8988T (cell line): ENCODE data around the gene CERK.

ENCODE experiments used
- DNase-seq: peaks from one replicate; pipeline ENCODE4 v3.0.0; 2011

Gene CERK

DNA sequence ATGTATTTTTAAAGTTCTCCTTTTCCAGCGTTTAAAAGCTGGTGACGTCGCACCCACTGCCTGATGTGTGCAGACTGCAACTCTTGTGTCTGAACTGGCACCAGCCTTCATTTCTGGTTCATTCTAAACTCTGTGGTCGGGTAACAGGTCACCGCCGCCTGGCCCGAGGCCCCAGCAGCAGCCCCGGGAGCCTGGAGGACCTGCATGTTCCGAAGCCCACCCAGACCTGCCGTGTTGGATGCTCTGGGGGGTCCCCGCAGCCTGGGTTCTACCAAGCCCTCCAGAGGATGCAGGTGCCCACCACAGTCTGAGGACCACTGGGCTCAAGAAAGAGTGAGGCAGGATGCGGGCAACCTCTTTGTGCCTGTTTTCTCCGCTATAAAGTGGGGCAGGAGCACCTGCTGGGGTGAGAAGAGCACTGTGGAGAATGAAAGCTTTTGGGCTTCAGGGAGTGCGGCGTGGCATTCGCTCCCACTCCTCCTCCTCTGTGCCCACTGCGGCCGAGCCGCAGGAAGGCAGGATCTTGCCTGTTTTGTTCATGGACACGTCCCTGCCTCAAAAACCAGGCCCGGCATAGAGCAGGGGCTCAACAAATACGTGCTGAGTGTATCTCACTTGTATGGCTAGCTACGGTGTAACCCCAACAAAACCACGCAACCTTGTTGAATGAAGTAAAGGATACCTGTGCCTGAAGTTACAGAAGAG is 40.1 kb downstream of the CERK start:
- no peak for DNase-seq

DNA sequence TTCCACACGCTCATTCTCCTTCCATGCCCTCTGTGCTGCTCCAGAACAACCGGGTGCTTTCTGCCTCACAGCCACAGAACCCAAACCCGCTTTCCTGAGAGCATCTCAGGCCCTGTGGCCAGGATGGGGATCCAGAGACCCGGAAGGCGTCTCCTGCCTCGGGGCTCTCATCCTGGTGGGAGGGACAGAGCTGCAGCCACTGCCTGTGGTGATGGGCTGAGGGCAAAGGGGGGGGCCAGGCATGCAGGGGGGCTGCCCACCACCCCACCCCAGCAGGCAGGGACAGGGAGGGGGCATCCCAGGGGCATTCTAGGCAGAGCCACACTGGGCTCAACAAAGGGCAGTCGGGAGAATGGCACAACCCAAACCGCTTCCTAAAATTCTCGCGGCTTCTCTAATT is 41.4 kb downstream of the CERK start:
- DNase-seq, result no peak

DNA sequence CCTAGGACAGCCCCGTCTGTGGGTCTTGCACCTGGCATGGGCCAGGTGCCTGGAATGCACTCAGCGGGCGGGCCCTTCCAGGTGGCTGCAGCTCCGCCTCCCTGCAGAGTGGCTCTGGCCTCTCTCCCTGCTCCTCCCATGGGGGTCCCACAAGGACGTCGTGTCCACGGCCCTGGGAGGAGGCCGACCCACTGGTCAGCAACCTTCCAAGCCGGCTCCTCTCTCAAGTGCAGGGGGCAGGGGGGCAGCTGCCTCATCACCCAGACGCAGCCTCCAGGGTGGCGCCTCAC is 41.9 kb downstream of the CERK start:
- DNase-seq, result no peak

DNA sequence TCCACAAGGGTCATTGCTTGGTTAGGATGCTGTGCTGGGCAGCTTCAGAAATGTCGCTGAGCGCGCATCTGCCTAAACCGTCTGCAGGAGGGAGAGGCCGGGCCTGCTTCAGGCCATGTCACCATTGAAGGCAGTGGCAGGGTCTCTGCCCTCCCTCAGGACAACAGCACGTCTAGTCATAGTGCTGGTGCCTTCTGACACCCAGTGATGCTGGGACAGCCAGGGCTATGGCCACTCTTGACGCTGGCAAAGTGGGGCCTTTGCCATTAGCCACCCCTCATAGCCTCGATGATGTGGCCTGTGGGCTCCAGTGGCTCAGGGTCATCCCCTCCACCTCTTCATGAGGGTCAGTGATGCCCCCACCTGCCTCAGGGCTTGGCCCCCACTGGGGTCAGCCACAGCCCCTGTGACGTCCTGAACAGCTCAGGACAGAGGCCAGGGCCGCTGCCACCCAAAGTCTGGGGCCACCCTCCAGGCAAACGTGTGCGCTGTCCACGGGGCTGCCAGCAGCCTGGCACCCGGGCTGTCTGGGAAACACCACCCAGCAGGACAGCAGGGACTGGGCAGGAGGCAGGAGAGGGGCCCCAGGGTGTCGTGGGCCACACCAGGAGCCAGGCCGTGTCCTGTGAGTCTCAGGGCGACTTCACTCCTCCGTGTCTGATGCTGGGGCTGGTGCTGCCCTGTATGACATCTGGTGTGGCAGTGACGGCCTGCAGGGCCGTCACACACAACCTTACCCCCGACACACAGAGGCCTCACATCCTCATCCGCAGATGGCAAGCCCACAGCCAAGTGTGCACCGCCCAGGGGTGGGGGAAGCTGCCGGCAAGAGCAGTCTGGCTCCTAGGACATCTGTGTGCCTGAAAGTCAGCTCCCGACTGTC is 42.5 kb downstream of the CERK start:
- no peak for DNase-seq

GRCh38 chr22:46694416-46695170 is 43.5 kb downstream of the CERK start:
- no peak for DNase-seq

GRCh38 chr22:46693634-46694415 is 44.2 kb downstream of the CERK start:
- DNase-seq, result no peak

DNA sequence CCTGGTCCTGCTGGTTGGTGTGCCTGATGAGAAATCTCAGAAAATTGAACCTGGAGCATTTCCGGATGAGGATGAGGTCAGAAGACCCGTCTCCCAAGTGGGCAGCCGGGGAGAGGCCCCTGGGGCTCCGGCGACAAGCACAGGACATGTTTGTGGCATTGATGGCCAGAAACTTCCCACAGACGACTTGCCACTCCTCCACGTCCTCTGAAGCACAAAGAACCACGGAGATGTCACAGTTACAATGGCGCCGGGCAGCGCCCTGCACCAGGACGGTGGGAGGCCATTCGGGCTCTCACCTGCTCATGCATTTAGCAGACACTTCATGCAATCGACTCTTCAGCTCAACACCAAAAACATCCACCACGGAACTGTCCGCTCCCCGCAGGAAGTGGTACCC is 46.5 kb downstream of the CERK start:
- DNase-seq, result no peak

GRCh38 chr22:46690146-46690545 is 47.9 kb downstream of the CERK start:
- DNase-seq, result no peak

GRCh38 chr22:46688949-46689348 is 49.1 kb downstream of the CERK start:
- no peak for DNase-seq

DNA sequence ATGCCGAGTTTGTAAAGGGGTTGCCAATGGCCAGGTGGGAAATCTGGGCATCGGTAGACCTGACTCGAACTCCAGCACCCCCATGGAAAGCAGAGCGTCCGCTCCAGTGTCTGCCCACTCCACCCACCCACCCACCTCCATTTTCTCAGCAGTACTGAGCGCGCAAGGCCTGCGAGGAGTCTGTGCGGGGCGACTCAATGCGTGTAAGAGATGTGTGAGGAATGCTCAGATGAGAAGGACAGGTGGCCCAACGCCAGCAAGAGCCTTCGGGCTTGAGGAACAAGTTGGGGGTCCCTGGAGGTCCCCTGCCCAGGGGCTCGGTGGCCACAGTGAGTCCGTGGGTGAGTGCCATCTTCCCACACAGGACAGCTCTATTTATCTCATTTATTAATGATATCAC is 50.6 kb downstream of the CERK start:
- no peak for DNase-seq

DNA sequence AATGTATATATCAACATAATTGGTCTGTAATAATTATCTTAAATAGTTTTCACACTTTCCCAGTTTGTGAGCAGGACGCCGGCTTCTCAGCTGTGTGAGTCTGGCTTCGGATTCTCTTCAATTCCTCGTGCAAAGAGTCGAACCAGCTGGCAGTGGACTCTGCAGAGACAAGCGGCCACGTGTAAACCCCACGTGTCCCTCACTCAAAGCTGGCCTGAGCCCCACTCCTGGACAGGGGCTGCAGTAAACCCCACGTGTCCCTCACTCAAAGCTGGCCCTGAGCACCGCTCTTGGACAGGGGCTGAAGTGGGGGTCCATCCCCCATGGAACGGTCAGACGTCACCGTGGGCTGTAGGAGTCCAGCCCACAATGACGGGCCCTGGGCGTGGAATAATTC is 51.0 kb downstream of the CERK start:
- DNase-seq, result no peak

DNA sequence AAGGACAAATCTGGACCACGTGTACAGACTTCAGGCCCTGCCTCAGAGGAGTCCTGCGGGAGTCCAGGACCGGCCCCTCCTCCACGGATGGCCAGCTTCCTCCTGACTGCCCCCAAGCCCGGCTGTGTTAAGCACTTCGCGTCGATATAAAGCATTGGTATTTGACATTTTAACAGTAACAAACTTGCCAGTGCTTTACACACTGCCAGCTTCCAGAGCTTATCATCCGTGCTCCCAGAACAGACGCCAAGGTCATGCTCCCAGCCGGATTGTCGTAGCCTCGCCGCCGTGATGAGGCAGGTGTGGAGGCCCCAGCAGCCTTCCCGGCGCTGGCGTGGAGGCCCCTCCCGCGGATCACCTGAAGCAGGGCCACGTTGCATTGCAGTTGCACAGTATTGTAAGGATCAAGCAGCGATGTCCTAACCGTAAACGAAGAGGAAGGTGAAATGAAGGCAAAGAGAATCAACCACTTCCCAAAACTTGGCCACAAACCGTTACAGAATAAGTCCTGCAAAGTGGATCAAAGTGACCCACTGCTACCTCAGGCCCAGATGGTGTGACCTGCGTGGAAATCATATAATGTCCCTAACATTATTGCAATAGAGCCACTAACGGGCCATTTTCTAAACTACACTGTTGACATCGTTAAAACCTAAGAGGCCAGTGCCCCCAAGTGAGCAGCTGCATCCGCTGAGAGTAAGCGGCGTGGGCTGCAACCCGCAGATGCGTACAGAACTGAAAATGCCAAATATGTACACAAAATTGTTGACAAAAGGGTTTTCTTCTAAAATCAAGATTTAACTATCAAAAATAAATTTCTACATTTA is 51.6 kb downstream of the CERK start:
- no peak for DNase-seq

- no peak for DNase-seq
These were observed 53.3 kb downstream of the CERK start for GRCh38 chr22:46684706-46685105.

DNA sequence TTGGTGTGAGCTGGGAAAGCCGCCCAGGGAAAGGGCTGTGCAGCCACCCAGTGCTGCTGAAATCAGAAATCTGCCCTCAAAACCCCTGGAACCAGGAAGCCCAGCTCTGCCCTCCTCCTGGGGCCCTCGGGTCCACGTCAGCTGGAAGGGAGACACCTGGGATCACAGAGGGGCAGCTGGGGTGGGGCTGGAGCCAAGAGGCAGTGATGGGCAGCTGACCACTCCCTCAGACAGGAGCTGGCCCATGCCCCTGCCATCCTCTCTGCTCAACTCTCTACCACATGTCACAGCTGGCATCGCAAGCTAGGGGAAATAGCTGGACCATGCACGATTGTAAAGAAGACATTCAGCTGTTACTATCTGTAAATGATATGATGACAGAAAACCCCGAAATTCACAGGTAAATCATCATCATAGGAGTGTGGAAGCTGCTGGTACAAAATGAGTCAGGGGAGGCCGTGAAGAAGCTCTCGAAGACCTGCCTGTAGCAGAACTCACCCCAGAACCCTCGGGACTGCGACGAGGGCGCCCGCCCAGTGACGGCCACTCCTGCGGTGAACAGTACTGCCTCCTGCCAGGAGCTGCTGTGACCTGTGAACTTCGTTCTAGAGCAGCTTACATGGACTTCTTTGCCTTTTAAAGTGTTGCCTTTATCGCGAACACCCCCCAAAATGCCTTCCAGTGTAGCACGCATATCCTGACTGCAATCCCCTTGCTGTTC is 55.9 kb downstream of the CERK start:
- no peak for DNase-seq

DNA sequence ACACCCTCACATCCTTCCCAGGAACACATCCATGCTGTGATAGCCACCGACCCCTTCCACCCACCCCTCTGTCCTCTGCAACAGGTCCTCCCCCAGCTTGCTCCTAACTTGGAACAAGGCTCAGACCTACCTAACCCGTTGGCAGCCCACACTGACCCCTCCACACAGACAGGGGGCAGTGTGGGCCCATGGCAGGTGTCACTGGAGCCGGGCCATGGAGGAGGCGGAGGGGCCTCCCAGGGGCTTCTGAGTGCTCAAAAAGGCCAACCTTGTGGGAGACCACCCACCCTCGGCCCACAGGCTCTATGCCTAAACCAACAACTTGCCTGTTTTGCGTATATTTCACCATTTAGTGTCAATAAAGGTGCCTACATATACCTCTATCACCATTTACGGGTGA is 57.0 kb downstream of the CERK start:
- DNase-seq, result peak; percentile 83

DNA sequence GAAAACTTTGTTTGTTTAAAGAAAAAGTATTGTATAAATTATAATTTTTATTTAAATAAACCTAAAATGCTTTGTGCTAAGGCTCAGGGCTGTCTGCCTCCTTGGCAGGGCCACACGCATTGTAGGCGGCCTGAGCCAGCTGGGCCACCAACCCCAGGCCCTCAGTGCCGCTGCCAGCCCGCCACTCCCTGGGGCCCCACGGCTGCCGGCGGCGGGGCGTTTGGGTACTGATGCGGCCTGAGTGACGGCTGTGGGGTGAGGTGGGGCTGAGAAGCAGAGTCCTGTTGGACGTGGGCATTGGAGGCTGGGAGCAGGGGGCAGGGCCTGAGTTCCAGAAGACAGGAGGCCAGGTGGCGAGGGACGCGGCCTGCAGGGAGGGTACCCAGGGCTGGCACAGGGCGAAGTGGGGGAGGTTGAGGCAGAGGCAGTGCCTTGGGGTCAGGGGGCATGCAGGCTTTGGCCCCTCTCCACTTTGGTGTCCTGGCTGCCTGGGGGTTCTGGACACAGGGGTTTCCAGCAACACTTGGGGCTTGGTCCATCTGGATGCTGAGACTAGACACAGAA is 58.3 kb downstream of the CERK start:
- DNase-seq, result no peak

DNA sequence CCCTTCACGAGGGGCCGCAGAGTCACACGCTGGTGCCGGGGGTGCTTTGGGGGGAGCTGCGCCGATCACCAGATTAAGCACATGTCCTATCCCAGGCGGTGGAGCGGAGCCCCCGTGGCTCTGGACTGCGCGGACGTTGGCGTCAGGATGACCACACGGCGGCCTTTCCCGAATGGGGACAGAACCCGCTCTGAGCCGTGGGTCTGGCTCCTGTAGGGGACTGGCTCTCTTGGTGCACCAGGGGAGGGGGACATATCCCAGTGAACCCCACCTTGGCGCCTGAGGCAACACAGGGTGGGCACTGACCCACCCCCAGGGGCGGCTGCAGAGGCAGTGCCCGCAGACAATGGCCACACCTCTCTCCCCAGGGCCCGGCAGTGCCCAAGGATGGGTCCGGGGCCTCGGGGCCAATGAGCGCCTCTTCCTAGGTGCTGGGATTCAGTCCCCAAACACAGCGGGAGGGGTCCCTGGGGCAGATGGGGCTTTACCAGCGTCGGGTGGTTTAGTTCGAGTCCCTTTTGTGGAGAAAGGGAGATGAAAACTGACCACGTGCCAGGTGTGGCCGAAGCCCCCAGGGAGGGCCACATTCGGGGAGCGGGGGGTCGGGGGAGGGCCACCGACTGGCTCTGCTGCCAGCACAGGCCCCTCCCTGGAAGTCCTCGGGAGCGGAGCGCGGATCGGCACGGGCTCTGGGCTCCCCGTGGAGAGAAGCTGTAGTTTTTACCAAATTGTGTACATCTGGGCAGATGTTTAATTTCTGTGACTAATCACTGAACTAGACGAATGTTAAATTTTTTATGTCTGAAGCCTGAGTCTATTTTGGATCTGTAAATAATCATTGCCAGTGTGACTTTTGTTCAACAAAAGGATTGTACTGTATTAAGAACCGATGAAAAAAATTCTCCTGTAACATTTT is 59.0 kb downstream of the CERK start:
- DNase-seq, result no peak

- DNase-seq, result no peak
These were observed 59.9 kb downstream of the CERK start for GRCh38 chr22:46678003-46678657.

DNA sequence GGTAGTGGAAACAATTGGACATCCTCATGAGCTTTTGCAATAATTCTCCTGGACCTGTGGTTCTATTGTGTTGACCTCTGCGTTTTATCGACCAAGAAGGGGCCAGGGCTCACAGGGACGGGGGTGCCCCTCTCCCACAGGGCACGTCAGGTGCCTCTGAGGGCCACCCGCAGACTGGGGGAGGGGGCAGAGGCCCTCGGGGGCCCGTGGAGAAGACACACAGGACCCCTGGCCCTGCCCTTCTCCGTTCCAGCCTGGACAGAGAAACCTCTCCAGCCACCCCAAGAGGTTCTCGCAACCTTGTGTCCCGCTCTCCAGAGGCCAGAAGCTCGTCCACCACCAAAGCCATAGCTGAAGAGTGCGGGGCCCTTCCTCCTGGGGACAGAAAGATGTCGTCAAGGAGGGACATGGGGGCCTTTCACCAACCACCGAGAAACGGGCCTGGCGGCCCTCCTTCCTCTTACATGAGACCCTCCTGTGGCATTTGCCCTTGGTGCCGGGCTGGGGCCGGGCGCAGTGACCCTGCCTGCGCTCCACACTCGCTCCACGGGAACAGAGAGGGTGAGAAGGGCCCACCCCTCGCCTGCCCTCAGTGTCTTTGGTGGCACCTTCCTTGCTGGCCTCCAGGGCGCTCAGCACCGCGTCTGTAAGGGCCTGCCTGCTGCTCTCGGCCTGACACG is 60.6 kb downstream of the CERK start:
- no peak for DNase-seq
